Activated CD4-positive, alpha-beta T cell treated with anti-CD3 and anti-CD28 coated beads for 36 hours (primary cell): ENCODE measurements around the gene DNMT3L. TPM values are rescaled to one million over a fixed set of nuclear protein-coding genes. Genes with fewer than 3 reads are reported as not detected.
A peak's percentile ranks its signal among the peaks of the same experiment; 100 is the strongest.
"Not testable (repeated sequence)": the region's sequence is repeated elsewhere in the genome, so short reads cannot be mapped to it uniquely, and the experiment has no call there.

ENCODE experiments used
- ATAC-seq: fragments of 200-7000 bp; cut with Tn5 transposase; one replicate; pipeline ENCODE4 v1.10.0; 2021; ENCODE audit warnings: mild to moderate bottlenecking, moderate library complexity
- CTCF ChIA-PET: fragments of 350-600 bp; sonication (Branson Sonifier 250); formaldehyde crosslinking; loops from one replicate; lab custom pipeline; 2021; ENCODE audit warnings: antibody characterized with exemption; lab: Charles Lee
- POLR2A ChIA-PET: fragments of 350-600 bp; sonication (Branson Sonifier 250); formaldehyde crosslinking; loops from one replicate; lab custom pipeline; 2021; ENCODE audit warnings: antibody characterized with exemption, inconsistent platforms; lab: Charles Lee
- DNase-seq: peaks from one replicate; pipeline ENCODE4 v3.0.0-alpha.2; 2020
- H3K27ac Mint-ChIP-seq: one replicate; pipeline ENCODE4 v1.8.0; 2021; ENCODE audit warnings: mixed read lengths
- H3K27me3 Mint-ChIP-seq: one replicate; pipeline ENCODE4 v1.8.0; 2021; ENCODE audit warnings: mixed read lengths
- H3K36me3 Mint-ChIP-seq: one replicate; pipeline ENCODE4 v1.8.0; 2021; ENCODE audit warnings: low read depth, mixed read lengths
- H3K4me1 Mint-ChIP-seq: one replicate; pipeline ENCODE4 v1.8.0; 2021; ENCODE audit warnings: mixed read lengths
- H3K4me3 Mint-ChIP-seq: one replicate; pipeline ENCODE4 v1.8.0; 2021; ENCODE audit warnings: mild to moderate bottlenecking, moderate library complexity, mixed read lengths
- H3K9me3 Mint-ChIP-seq: one replicate; pipeline ENCODE4 v1.8.0; 2021; ENCODE audit warnings: low read depth, mixed read lengths
- intact Hi-C, 2 experiments: fragments of 100-400 bp; cut with DNase I in 1 of 2; cut with micrococcal nuclease in 1 of 2; formaldehyde crosslinking; loops; one replicate each; pipeline versions ENCODE4 v1.14.2 to v1.15.1; 2022 to 2024; cut with DNase I, micrococcal nuclease
- total RNA-seq, 2 experiments: library from RNA; stranded (reverse); gene quantifications; one replicate each; pipeline ENCODE4 v1.2.3, GENCODE V29; 2021

DNMT3L gene
- total RNA-seq, 2 experiments from 2014 or later: not detected

DNA sequence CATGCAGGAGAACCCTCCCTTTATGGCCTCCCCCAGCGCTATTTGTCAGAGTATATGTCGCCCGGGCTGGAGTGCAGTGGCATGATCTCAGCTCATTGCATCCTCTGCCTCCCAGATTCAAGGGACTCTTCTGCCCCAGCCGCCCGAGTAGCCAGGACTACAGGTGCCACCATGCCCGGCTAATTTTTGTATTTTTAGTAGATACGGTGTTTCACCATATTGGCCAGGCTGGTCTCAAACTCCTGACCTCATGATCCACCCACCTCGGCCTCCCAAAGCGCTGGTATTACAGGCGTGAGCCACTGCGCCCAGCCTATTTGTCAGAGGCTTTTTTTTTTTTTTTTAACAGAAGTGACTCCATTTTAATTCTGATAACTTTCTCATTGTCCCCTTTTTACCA is 61.7 kb downstream of the DNMT3L start:
- H3K9me3 Mint-ChIP-seq, H3K27ac Mint-ChIP-seq, ATAC-seq, intact Hi-C loops, CTCF ChIA-PET, H3K36me3 Mint-ChIP-seq, POLR2A ChIA-PET, H3K4me1 Mint-ChIP-seq, H3K27me3 Mint-ChIP-seq, H3K4me3 Mint-ChIP-seq: not testable (repeated sequence)
- peak; percentile 0 for DNase-seq

GRCh38 chr21:44199448-44199847 is 62.2 kb downstream of the DNMT3L start:
- no peak for ATAC-seq
- CTCF ChIA-PET: no interaction called here
- Mint-ChIP-seq H3K4me1 (no peaks in the 10 kb centered on the region), H3K4me3 (no peak overlapping the region), H3K9me3 (no peaks in the 10 kb centered on the region), H3K27me3 (no peaks in the 10 kb centered on the region), H3K36me3 (no peaks in the 10 kb centered on the region), H3K27ac (no peak overlapping the region)
- DNase-seq: no peak
- intact Hi-C loops: no loop called here
- POLR2A ChIA-PET: no interaction called here

DNA sequence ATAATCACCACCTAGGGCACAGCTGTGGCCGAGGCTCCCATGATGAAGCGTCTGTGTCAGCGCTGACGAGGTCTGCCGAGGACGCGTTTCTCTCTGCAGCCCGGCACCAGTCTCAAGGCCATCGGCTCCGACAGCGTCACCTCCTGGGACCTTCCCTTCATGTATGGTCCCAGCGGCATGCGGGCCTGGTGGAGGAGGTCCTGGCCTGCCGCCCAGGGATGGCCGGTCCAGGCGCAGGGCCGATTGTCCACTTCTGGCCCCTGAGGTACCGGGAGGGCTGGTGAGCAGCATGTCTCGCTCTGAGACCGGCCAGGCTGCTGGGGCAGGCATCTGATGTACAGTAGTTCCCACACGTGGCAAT is 64.6 kb downstream of the DNMT3L start:
- H3K9me3 Mint-ChIP-seq, H3K4me3 Mint-ChIP-seq, H3K4me1 Mint-ChIP-seq, CTCF ChIA-PET, H3K27ac Mint-ChIP-seq, H3K27me3 Mint-ChIP-seq, DNase-seq, intact Hi-C loops, POLR2A ChIA-PET, ATAC-seq, H3K36me3 Mint-ChIP-seq: not testable (repeated sequence)

Other genes with a start within 250 kb of the DNMT3L start
- gene TRAPPC10, start 249.6 kb downstream of the DNMT3L start, total RNA-seq: 10 to 100 TPM; 40.2 to 58.7 TPM
- 10 to 100 TPM; 28.9 to 54.1 TPM for gene PWP2, start 154.5 kb downstream of the DNMT3L start, total RNA-seq
- 10 to 100 TPM; 30.3 to 43.2 TPM for gene GATD3, start 128.2 kb downstream of the DNMT3L start, total RNA-seq
- 1 to 10 TPM; 2.4 to 2.8 TPM for gene ICOSLG, start 21.0 kb downstream of the DNMT3L start, total RNA-seq
- gene AIRE, start 24.0 kb upstream of the DNMT3L start, total RNA-seq: not detected
- 100 to 1,000 TPM; 167 to 202 TPM for gene PFKL, start 38.2 kb upstream of the DNMT3L start, total RNA-seq
- gene CFAP410, start 77.5 kb upstream of the DNMT3L start, total RNA-seq: 10 to 100 TPM in 1 of 2 experiments, 1 to 10 TPM in 1; 7.3 to 11.4 TPM
- gene TRPM2, start 91.7 kb upstream of the DNMT3L start, total RNA-seq: 1 to 10 TPM; 1.5 to 1.7 TPM
- 1 to 10 TPM; 2.7 to 2.9 TPM for gene LRRC3, start 193.6 kb upstream of the DNMT3L start, total RNA-seq